Loucy (cell line): ENCODE data around the gene KCNQ5.

Source experiments
- H2AFZ ChIP-seq: fragments of 200-600 bp; sonication (generic); 2 replicates; pipeline ENCODE4 v1.6.0; 2016; ENCODE audit warnings: antibody characterized with exemption, mild to moderate bottlenecking, low read length, moderate library complexity
- H3F3A ChIP-seq: fragments of 200-600 bp; 2 replicates; pipeline ENCODE4 v1.6.0; 2016; ENCODE audit warnings: antibody characterized with exemption, low read depth, mild to moderate bottlenecking
- H3K27me3 ChIP-seq: fragments of 200-600 bp; sonication (generic); 2 replicates; pipeline ENCODE4 v1.6.1; 2014; ENCODE audit warnings: low read length, mild to moderate bottlenecking; ENCODE audit not compliant: insufficient read depth, poor library complexity, severe bottlenecking
- H3K36me3 ChIP-seq: fragments of 200-600 bp; sonication (generic); 2 replicates; pipeline ENCODE4 v1.6.1; 2016; ENCODE audit warnings: low read length; ENCODE audit not compliant: insufficient read depth
- H3K4me1 ChIP-seq: fragments of 200-600 bp; sonication (generic); 2 replicates; pipeline ENCODE4 v1.5.1; 2014; ENCODE audit warnings: low read length, mild to moderate bottlenecking; ENCODE audit not compliant: insufficient read depth, poor library complexity, severe bottlenecking
- H3K4me2 ChIP-seq: fragments of 200-600 bp; sonication (generic); 2 replicates; pipeline ENCODE4 v1.6.0; 2014; ENCODE audit warnings: antibody characterized with exemption, low read length, low read depth, mild to moderate bottlenecking; ENCODE audit not compliant: poor library complexity, severe bottlenecking
- H3K4me3 ChIP-seq: fragments of 200-600 bp; sonication (generic); 2 replicates; pipeline ENCODE4 v1.5.1; 2014; ENCODE audit warnings: low read length, mild to moderate bottlenecking, mixed read lengths; ENCODE audit not compliant: poor library complexity, severe bottlenecking
- H3K79me2 ChIP-seq: fragments of 200-600 bp; sonication (generic); 2 replicates; pipeline ENCODE4 v1.6.1; 2014; ENCODE audit warnings: low read length; ENCODE audit not compliant: insufficient read depth
- H3K9ac ChIP-seq: fragments of 200-600 bp; sonication (generic); 2 replicates; pipeline ENCODE4 v1.6.0; 2014; ENCODE audit warnings: mild to moderate bottlenecking, low read depth, low read length, moderate library complexity; ENCODE audit not compliant: poor library complexity, severe bottlenecking
- H3K9me2 ChIP-seq: fragments of 200-600 bp; sonication (generic); replicated peaks from 2 replicates; pipeline ENCODE4 v1.6.1; 2016; ENCODE audit warnings: low read depth, low read length, mixed read lengths
- H3K9me3 ChIP-seq: fragments of 200-600 bp; sonication (generic); 2 replicates; pipeline ENCODE4 v1.6.1; 2014; ENCODE audit warnings: mild to moderate bottlenecking, antibody characterized with exemption, low read length, low read depth; ENCODE audit not compliant: insufficient read depth
- H4K20me1 ChIP-seq: fragments of 200-600 bp; sonication (generic); 2 replicates; pipeline ENCODE4 v1.6.0; 2014; ENCODE audit warnings: antibody characterized with exemption, low read length, mild to moderate bottlenecking; ENCODE audit not compliant: insufficient read depth, poor library complexity, severe bottlenecking
- EZH2phosphoT487 ChIP-seq: fragments of 200-600 bp; IDR thresholded peaks from 2 replicates; pipeline ENCODE4 v1.6.1; 2018; ENCODE audit warnings: antibody characterized with exemption, mild to moderate bottlenecking, moderate library complexity, borderline replicate concordance
- TF ChIP-seq, protein P1 (sequence below): fragments of 200-600 bp; sonication (generic); conservative IDR thresholded peaks from 2 replicates; pipeline ENCODE4 v1.5.1; 2014; ENCODE audit warnings: mild to moderate bottlenecking, antibody characterized with exemption, low read length

Gene KCNQ5

DNA sequence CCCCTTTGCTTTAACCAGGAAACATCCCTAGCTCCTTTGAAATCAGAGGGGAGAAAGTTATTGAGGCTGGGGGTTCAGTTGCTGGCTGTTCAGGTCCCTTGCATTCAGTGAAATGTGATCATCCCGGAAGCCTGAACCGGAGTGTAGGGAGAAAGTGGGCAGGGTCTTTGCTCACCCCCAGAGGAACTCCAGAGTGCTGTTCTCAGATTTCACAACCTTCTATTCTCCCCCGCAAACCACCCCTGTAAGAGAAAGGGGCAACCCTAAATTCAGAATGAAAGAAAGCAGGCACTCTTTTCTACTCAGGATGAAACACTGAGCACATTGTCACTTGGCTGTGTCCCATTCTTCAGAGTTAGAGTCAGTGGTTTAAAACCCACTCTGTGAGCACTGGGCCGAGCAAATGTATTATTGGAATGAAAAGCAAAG, 463.6 kb downstream of the KCNQ5 start:
- Histone ChIP-seq H2AFZ (no peak overlapping the region), H3F3A (no peaks in the 10 kb centered on the region), H3K27me3 (no peaks in the 10 kb centered on the region), H3K9me2 (no peaks in the 10 kb centered on the region), H3K9ac (no peak overlapping the region), H4K20me1 (no peaks in the 10 kb centered on the region), H3K4me1 (no peaks in the 10 kb centered on the region), H3K4me2 (no peak overlapping the region), H3K4me3 (no peak overlapping the region), H3K9me3 (no peaks in the 10 kb centered on the region), H3K79me2 (no peaks in the 10 kb centered on the region), H3K36me3 (no peaks in the 10 kb centered on the region)
- TF ChIP-seq EZH2phosphoT487 = no peak
- TF ChIP-seq, protein P1, sequence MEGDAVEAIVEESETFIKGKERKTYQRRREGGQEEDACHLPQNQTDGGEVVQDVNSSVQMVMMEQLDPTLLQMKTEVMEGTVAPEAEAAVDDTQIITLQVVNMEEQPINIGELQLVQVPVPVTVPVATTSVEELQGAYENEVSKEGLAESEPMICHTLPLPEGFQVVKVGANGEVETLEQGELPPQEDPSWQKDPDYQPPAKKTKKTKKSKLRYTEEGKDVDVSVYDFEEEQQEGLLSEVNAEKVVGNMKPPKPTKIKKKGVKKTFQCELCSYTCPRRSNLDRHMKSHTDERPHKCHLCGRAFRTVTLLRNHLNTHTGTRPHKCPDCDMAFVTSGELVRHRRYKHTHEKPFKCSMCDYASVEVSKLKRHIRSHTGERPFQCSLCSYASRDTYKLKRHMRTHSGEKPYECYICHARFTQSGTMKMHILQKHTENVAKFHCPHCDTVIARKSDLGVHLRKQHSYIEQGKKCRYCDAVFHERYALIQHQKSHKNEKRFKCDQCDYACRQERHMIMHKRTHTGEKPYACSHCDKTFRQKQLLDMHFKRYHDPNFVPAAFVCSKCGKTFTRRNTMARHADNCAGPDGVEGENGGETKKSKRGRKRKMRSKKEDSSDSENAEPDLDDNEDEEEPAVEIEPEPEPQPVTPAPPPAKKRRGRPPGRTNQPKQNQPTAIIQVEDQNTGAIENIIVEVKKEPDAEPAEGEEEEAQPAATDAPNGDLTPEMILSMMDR = no peak

DNA sequence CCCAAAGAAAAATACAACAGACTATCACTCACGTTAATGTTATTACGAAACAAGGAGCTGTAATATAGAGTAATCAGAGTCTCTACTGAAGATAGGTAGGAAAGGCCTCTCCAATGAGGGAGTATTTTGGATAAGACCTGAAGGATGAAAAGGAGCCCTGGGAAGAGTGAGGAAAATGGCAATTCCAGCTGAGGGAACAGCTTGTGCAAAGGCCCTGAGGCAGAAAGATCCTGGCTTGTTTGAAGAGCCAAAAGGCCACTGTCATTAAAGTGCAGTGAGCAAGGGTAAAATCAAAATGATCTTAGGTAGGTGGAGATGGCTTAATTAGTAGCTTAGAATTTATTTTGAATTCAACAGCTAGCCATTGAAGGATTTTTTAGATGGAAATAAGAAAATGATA, 464.9 kb downstream of the KCNQ5 start:
- Histone ChIP-seq H2AFZ (no peak overlapping the region), H3K27me3 (no peaks in the 10 kb centered on the region), H3K4me3 (no peak overlapping the region), H3F3A (no peaks in the 10 kb centered on the region), H3K4me2 (no peak overlapping the region), H3K9me2 (no peaks in the 10 kb centered on the region), H3K4me1 (no peaks in the 10 kb centered on the region), H3K36me3 (no peaks in the 10 kb centered on the region), H3K79me2 (no peaks in the 10 kb centered on the region), H3K9ac (no peak overlapping the region), H4K20me1 (no peaks in the 10 kb centered on the region), H3K9me3 (no peaks in the 10 kb centered on the region)
- TF ChIP-seq, protein P1 = no peak
- TF ChIP-seq EZH2phosphoT487 = no peak

DNA sequence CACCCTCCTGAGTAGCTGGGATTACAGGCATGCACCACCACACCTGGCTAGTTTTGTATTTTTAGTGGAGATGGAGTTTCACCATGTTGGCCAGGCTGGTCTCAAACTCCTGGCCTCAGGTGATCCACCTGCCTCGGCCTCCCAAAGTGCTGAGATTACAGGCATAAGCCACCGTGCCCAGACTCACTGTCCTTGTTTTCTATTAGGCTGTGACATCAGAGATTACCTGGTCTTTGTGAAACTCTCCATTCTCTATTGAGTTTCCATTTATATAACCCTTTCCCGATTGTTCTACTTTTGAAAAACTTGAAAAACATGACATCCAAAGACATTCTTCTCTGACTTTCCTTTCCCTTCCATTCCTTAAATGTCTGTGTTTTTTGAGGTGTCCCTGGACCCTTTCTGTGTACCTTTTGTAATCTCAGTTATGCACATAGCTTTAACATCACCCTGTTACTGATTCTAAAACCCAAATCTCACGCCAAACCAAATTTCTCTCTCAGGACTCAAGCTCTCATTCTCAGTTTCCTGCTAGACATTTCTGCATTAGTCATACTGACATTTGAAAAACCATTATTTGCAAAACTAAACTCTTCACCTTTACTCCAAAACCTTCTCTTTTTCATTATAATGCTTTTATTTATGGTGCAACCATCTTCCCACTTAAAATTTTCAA, 466.4 kb downstream of the KCNQ5 start:
- Histone ChIP-seq H3K4me2 (no peak overlapping the region), H3K79me2 (no peaks in the 10 kb centered on the region), H3K4me1 (no peaks in the 10 kb centered on the region), H3K27me3 (no peaks in the 10 kb centered on the region), H3K9ac (no peak overlapping the region), H3K9me3 (no peaks in the 10 kb centered on the region), H3K9me2 (no peaks in the 10 kb centered on the region), H3K36me3 (no peaks in the 10 kb centered on the region), H3F3A (no peaks in the 10 kb centered on the region), H4K20me1 (no peaks in the 10 kb centered on the region), H2AFZ (no peak overlapping the region), H3K4me3 (no peak overlapping the region)
- TF ChIP-seq, protein P1 = no peak
- no peak for TF ChIP-seq EZH2phosphoT487
